Kidney capillary endothelial cell (primary cell): ENCODE results near the gene INAFM1.
A peak's percentile ranks its signal among the peaks of the same experiment; 100 is the strongest.

ENCODE experiments used
- DNase-seq: peaks from one replicate; pipeline ENCODE4 v3.0.0-alpha.2; 2018; ENCODE audit warnings: low spot score

Gene INAFM1

DNA sequence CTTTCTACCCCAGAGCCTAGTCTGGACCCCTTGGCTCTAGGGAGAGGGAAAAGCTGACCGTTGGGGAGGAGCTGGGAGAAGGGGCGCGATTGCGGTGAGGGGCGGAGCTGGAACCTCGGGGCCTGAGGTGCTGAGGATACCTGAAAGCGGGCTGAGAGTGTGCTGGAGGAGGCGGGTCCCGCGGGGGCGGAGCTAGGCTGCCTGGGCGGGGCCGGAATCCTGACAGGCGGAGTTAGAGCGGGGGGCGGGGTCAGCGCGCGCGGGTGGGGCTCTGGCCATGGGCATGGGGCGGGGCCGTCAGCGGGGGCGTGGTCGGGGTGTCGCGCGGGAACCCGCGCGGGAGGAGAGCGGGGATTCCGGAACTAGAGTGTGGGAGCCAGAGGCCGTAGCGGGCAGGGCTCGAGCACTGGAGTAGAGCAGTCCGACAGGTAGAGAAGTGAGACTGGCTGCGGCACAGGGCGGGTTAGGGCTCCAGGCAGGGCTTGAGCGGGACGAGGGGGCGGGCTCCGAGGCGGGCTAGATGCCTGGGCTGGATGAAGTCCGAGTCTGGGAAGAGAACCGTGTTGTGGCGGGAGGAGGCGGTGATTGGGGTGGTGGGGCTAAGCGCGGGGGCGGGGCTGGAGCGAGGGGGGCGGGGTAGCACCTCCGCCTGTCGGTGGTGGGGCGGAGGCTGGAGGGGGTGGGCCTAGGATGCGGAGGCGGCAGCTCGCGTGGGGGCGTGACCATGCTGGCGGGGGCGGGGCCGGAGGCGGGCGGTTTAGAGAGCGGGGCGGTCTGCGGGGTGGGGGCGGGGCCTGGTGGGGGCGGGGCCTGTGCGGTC is at the start of gene INAFM1:
Gene INAFM1, plus strand, starts transcription at position 815 of the 820 bp plus-strand sequence. CDS start 35 bp downstream, outside the sequence.
- DNase-seq: peak; percentile 85

DNA sequence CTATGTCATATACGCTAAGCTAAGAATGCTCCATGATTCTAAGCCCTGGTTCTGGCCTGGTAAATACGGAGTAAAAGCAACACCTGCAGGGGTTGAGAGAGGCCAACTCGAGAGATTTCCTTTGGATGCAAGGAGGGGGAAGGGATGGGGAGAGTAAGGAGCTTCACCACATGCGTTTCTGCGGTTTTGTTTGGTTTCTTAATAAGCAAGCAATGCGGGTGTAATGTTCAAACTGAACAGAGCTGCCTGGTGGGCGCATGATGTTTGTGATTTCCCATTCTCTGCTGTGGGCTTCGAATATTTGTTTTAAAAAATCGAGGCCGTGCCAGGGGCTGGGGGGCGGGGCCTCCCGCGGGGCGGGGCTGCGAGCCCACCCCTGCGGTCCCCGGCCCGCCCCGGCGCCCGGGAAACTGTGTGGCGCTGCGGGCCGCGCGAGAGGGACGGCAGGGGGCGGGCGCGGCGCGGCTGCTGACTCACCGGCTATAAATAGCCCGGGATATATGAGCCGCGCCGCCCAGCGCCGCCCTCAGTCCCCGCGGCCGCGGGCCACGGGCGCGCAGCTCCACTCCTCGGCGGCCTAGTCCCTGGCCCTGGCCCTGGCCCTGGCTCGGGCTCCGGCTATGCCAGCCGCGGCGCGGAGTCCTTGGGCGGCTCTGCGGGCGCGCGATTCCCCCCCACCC is 48.8 kb upstream of the INAFM1 start:
- DNase-seq: peak; percentile 83

DNA sequence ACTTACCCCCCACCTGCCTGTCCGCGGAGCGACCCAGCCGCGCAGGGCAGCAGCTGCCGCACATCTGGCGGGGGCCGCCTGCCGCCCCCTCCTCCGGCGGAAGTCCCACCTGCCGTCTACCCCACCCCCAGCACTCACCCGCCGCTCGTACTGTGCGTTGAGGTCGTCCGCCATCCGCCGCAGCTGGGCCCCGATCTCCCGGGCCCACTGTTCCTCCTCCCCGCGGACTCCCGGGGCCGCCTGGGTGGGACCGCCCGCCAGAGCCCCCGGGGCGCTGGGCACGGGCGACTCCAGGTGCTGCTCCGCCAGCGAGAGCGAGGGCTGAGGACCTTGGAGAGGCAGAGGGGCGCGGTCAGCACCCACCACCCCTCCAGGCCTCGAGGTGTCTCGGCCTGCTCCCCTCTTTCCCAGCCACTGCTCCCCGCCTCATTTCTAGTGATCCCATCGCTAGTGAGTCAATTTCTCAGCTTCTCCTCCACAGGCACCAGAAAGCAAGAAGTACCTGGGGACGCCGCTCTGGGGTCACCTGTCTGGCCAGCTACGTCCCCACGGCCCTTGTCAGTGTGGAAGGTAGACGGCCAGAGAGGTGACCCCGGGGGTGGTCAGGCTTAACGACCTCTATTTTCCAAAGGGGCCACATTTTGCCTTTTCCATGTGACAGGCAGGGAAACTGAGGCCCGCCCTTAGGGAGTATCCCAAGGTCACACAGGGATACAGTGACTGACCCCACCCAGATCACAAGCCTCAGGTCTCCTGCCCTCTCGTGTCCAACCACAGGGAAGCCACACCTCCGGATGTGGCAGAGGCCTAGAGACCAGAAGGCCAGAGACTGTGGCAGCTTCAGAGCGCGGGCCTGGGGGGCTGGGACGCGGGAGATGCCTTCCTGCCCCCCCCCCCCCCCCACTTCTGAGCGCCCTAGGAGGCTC is 48.0 kb upstream of the INAFM1 start:
- peak; percentile 71 for DNase-seq

DNA sequence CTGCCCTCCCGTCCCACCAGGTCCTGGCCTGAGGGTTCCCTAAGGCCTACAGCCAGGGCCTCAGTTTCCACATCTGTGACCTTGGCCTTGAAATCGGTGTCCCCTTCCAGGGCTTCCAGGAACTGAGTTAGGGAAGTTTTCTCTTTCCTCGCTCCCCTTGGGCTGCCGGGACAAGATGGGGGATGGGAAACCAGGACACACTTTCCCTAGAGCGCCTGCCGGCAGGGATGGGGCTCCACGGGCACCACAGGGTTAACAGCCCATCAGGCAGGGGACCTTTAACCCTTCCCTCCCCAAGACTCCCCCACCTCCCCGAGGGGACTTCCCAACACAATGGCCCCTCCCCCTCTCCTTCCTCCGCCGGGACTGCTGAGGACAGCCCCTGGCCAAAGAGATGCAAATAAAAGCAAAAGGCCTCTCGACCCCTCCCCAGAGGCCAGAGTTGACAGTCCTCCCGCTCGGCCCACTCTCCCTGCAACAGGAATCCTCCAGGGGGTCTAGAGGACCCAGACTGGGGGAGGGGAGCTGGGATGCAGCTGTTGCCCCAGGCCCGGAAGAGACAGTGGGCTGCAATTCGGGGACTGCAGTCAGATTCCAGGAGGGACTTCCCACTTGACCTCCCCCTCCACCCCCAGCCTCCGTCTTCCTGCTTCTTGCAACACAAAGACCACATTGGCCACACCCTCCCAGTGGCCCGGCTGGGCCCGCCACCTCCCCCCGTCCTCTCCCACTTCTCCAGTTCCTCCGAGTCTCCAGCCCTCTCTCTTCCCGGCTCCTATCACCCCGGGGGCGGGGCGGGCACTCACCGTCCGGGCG is 47.1 kb upstream of the INAFM1 start:
- DNase-seq: peak; percentile 76

DNA sequence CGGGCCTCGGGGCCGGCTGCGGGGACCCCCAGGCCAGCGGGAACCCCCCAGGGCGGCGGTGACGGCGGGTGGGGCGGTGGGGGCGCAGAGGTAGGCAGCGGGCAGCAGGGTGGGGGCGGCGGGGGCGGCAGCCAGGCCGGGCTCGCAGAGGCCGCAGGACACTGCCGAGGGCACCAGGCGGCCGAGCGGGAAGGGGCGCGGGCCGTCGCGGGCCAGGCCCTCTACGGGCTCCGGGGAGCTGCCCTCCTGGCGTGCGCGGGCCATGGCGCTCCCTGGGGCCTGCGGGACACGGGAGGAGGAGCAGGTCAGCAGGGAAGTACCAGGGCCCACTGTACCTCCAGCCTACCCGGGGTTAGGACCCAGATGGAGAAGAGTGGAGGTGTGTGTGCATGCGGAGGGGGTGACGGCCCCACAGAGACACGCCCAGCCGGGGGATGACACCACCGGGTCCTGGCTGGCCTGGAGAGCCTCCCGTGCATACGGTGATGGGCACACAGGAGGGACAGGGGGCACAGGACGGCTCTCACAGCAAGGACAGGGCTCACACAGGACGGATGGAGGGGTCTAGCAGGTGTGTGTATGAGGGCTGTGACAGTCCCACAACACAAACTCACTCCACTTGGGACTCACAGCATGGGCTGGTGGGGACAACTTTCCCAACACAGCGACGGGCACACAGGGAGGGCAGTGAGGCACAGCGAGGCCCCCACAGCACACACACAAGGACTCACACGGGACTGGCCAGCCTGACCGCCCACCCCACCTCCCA is 46.3 kb upstream of the INAFM1 start:
- no peak for DNase-seq

DNA sequence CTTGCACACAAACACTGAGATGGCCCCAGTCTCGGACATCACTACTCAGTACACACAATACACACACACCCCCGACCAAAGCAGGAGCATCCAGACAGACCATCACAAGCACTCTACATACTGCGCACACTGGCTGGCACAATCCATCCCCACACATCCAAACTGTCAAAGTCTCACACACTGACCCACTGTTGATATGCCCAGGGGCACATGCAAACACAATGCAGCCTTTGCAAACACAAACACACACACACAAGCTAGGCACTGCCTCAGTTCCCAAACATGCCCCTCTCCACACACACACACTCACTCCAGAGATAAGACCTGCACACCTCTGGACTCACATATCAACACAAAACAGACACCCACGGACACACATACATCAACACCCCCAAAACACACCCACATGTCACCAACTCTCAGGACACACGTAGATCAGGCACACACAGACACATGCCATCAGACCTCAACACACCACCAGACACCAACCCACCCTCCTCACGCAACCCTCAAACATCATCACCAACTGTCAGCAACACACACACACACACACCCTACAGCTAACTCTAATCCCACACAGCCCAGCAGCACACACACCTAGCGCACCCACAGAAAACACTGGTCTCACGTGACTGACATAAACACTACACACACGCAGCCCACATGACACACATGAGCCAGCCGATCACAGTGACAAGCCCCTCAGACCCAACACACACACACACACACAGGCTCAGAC is 45.6 kb upstream of the INAFM1 start:
- peak; percentile 18 for DNase-seq

GRCh38 chr19:47229676-47230053 is 45.0 kb upstream of the INAFM1 start:
- DNase-seq: no peak

DNA sequence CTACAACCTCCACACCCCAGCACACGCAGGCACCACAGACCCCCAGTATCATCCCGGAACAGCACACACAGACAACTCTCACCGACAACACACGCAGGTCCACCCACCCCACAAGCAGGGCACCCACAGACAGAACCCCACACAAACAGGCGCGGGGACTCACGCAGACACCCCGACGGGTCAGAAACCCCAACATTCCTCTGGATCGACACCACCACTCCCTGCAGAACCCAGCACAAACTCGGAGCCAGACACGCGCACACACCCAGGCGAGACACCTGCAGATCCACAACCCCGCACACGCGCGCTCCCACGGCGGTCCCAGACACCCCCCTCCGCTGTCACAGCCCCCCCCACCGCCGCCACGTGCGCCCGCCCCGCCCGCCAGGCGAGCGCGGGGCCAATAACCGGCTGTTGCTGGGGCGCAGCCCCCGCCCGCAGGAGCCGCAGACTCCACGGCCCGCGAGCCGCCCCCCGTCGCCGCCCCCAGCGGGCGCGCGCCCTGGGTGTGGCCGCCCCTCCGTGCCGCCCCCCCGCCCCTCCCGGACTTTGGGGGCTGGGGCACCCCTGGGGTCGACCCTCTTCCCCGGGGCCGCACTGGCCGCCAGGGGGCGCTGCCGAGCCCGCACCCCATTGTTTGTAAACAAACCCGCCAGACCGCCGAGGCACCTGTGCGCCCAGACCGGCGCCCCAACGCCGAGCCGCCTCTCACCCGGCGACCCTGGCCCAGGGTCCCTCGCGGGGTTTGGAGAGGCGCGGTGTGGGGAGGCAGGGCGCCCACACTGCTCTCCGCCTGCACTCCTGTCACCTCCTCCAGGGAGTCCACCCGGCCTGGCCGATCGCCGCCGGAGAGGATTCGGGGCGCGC is 44.4 kb upstream of the INAFM1 start:
- no peak for DNase-seq

GRCh38 chr19:47230921-47231214 is 43.8 kb upstream of the INAFM1 start, which contains the start of gene BBC3:
TSS of gene BBC3 (minus strand) at chr19:47231199. CDS start at chr19:47228431, 2,768 bp downstream.
- DNase-seq: no peak

GRCh38 chr19:47231215-47232054 is 43.2 kb upstream of the INAFM1 start:
- DNase-seq: peak; percentile 71

GRCh38 chr19:47232422-47233211 is 42.1 kb upstream of the INAFM1 start:
- peak; percentile 69 for DNase-seq

- DNase-seq: no peak
These were observed 38.5 kb upstream of the INAFM1 start for GRCh38 chr19:47236072-47236675.

DNA sequence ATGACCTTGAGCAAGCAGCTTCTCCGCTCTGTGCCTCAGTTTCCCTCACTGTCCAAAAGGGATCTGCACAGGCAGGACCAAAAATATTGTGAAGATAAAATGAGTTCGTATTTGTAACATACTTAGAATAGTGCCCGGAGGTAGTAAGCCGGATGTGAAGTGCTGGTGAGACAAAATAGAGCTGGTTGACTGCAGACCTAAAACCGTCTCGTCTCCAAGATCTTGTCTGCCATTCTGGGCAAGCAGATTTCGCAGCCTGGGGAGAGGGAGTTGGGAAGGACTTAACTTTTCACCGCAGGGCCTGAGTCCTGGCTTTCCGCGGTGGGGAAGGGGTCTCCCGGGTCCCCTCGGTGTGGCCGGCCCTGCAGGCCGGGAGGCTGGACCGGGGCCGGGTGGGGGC is 35.5 kb upstream of the INAFM1 start:
- no peak for DNase-seq

GRCh38 chr19:47239610-47240296 is 34.9 kb upstream of the INAFM1 start:
- no peak for DNase-seq

- no peak for DNase-seq
These were observed 34.1 kb upstream of the INAFM1 start for GRCh38 chr19:47240556-47240955.
